Neural cell (in vitro differentiated cells): ENCODE measurements around the gene LHPP.
A peak's percentile ranks its signal among the peaks of the same experiment; 100 is the strongest.

ENCODE experiments used
- EP300 ChIP-seq: fragments of 450-650 bp; conservative IDR thresholded peaks from 2 replicates; pipeline ENCODE4 v1.6.1; 2014; ENCODE audit warnings: antibody characterized with exemption, mild to moderate bottlenecking, moderate library complexity; ENCODE audit not compliant: poor library complexity, severe bottlenecking
- EZH2 ChIP-seq: fragments of 200-600, 300-800 bp; shearing (Covaris generic), sonication (generic); IDR thresholded peaks from 2 replicates; pipeline ENCODE4 v1.6.1; 2014; ENCODE audit warnings: antibody characterized with exemption, low read length, borderline replicate concordance, mild to moderate bottlenecking; ENCODE audit not compliant: insufficient read depth, poor library complexity, severe bottlenecking
- MXI1 ChIP-seq: fragments of 450-650 bp; conservative IDR thresholded peaks from 2 replicates; pipeline ENCODE4 v1.6.1; 2014; ENCODE audit warnings: antibody characterized with exemption, mild to moderate bottlenecking; ENCODE audit not compliant: poor library complexity, severe bottlenecking
- POLR2AphosphoS5 ChIP-seq: IDR thresholded peaks from 2 replicates; pipeline ENCODE4 v1.6.1; 2012
- RAD21 ChIP-seq: fragments of 450-650 bp; conservative IDR thresholded peaks from 2 replicates; pipeline ENCODE4 v1.6.1; 2014; ENCODE audit warnings: antibody characterized with exemption, mild to moderate bottlenecking, moderate library complexity
- SMC3 ChIP-seq: fragments of 450-650 bp; conservative IDR thresholded peaks from 2 replicates; pipeline ENCODE4 v1.6.1; 2014; ENCODE audit warnings: antibody characterized with exemption, mild to moderate bottlenecking, moderate library complexity; ENCODE audit not compliant: poor library complexity
- TAF1 ChIP-seq: IDR thresholded peaks from 2 replicates; pipeline ENCODE4 v1.6.1; 2012; ENCODE audit warnings: low read depth
- TF ChIP-seq, protein P1 (sequence below): fragments of 450-650 bp; IDR thresholded peaks from 2 replicates; pipeline ENCODE4 v1.5.1; 2014; ENCODE audit warnings: antibody characterized with exemption, mild to moderate bottlenecking, moderate library complexity; ENCODE audit not compliant: poor library complexity, severe bottlenecking
- TF ChIP-seq, protein P2 (sequence below): IDR thresholded peaks from 2 replicates; pipeline ENCODE4 v1.6.1; 2012; ENCODE audit warnings: borderline replicate concordance

DNA sequence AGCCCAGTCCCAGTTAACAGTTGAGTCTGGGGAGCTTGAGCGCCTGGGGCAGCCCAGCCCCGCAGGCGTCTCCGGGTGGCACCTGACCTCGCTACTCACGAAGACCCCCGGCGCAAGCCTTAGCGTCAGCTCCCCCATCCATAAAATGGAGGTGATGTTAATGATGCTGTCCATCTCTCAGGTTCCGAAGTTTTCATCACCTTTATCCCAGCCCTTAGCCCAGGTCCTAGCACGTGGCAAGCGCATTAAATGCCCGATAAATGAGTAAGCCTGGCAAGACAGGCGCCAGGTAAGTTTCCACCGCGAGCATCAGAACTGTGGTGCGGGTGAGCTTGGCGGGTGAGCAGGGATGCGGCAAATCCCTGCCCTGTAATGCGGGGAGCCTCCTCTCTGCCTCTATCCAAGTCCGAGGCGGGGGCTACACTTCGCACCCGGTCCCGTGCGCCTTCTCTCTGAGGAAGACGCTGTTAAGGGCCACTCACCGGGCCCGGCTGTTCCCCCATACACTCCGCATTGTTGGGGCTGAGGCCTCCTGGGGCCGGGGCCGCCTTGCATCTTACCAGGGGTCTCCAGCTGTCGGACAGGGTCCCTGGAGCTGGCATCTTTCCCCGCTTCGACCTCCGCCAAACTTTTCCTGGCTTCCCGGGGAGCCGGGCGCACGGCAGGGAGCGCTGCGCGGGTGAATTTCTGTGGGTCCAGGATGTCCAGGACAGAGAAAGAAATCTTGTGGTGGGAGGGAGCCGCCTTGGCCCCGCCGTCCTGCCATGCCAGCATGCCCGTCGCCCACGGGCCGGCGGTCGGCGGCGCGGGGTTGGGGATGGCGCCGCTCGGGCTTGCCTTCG, 12.2 kb upstream of the LHPP start:
- TF ChIP-seq SMC3 (no peak), RAD21 (no peak), EZH2 (peak; percentile 94), EP300 (no peak), MXI1 (peak; percentile 20), POLR2AphosphoS5 (peak; percentile 12), TAF1 (no peak)
- TF ChIP-seq, protein P1, sequence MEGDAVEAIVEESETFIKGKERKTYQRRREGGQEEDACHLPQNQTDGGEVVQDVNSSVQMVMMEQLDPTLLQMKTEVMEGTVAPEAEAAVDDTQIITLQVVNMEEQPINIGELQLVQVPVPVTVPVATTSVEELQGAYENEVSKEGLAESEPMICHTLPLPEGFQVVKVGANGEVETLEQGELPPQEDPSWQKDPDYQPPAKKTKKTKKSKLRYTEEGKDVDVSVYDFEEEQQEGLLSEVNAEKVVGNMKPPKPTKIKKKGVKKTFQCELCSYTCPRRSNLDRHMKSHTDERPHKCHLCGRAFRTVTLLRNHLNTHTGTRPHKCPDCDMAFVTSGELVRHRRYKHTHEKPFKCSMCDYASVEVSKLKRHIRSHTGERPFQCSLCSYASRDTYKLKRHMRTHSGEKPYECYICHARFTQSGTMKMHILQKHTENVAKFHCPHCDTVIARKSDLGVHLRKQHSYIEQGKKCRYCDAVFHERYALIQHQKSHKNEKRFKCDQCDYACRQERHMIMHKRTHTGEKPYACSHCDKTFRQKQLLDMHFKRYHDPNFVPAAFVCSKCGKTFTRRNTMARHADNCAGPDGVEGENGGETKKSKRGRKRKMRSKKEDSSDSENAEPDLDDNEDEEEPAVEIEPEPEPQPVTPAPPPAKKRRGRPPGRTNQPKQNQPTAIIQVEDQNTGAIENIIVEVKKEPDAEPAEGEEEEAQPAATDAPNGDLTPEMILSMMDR: no peak
- TF ChIP-seq, protein P2, sequence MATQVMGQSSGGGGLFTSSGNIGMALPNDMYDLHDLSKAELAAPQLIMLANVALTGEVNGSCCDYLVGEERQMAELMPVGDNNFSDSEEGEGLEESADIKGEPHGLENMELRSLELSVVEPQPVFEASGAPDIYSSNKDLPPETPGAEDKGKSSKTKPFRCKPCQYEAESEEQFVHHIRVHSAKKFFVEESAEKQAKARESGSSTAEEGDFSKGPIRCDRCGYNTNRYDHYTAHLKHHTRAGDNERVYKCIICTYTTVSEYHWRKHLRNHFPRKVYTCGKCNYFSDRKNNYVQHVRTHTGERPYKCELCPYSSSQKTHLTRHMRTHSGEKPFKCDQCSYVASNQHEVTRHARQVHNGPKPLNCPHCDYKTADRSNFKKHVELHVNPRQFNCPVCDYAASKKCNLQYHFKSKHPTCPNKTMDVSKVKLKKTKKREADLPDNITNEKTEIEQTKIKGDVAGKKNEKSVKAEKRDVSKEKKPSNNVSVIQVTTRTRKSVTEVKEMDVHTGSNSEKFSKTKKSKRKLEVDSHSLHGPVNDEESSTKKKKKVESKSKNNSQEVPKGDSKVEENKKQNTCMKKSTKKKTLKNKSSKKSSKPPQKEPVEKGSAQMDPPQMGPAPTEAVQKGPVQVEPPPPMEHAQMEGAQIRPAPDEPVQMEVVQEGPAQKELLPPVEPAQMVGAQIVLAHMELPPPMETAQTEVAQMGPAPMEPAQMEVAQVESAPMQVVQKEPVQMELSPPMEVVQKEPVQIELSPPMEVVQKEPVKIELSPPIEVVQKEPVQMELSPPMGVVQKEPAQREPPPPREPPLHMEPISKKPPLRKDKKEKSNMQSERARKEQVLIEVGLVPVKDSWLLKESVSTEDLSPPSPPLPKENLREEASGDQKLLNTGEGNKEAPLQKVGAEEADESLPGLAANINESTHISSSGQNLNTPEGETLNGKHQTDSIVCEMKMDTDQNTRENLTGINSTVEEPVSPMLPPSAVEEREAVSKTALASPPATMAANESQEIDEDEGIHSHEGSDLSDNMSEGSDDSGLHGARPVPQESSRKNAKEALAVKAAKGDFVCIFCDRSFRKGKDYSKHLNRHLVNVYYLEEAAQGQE: no peak
